Limb (tissue), 2 donors: ENCODE results near the gene PHACTR4.
"Not testable (repeated sequence)": the region's sequence is repeated elsewhere in the genome, so short reads cannot be mapped to it uniquely, and the experiment has no call there.

Source experiments
- DNase-seq, 2 donors: peaks; one replicate each; pipeline ENCODE4 v3.0.0-alpha.2; 2016; ENCODE audit errors: extremely low spot score in 2 of 2

PHACTR4 gene

DNA sequence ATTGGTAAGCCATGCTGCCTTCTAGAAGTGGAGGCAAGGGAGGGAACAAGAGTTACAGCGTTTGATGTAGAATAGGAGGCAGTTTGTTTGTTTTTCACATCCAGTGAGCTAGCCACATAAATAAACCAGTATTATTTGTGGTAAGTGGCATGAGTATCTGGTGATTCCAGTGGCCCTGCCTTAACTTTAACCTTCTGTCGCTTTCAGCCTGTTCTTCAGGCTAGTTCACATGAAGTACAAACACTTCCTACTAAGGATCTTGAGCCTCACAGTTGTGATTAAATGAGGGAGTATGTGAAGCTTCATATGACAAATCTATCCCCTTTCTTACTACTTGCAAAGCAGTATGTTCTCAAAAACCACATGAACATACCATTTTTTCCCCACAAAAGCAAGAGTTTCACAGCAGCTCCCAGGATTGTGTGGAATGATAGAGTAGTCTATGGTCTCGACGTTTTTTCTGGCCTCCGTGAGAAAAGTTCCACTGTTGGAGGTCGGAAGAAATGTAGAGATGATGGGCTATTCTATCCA, 59.5 kb downstream of the PHACTR4 start:
- no peak for DNase-seq

DNA sequence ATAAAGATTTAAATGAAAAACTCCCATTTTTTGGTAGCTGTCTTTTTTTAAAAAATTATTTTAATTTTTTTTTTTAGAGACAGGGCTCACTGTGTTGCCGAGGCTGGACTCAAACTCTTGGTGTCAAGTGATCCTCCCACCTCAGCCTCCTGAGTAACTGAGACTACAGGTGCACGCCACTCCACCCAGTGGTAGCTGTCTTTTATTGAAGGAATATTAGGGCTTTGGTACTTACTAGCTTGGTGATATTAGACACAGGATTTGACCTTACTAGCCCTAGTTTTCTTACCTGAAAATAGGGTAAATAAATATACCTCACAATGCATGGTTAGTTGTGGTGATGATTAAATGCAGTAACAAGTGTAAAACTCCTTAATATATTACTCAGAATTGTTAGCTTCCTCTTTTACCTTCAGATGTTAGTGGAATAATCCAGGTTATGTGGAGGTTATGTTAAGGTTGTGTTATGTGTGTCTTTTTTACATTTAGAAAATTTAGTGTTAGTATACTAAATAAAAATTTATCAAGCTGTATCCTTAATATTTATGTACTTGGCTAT, 66.8 kb downstream of the PHACTR4 start:
- no peak for DNase-seq

DNA sequence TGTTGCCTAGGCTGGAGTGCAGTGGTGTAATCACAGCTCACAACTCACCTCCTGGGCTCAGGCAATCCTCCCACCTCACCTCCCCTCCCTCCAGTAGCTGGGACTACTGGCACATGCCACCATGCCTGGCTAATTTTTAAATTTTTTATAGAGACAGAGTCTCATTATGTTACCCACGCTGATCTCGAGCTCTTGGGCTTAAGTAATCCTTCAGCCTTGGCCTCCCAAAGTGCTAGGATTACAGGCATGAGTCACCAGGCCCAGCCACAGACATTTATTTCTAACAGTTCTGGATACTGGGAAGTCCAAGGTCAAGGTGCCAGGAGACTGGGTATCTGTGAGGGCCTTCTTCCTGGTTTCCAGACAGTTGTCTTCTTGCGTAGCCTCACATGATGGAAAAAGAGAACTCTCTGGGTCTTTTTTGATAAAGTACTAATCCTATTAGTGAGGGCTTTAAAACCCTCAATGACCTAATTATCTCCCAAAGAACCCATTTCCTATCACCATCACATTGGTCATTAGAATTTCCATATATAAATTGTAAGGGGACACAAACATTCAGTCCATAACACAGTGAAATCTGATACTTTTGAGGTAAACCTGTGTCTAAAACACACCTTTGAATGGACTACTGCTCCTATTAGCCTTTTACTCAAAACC, 67.9 kb downstream of the PHACTR4 start:
- no peak for DNase-seq

DNA sequence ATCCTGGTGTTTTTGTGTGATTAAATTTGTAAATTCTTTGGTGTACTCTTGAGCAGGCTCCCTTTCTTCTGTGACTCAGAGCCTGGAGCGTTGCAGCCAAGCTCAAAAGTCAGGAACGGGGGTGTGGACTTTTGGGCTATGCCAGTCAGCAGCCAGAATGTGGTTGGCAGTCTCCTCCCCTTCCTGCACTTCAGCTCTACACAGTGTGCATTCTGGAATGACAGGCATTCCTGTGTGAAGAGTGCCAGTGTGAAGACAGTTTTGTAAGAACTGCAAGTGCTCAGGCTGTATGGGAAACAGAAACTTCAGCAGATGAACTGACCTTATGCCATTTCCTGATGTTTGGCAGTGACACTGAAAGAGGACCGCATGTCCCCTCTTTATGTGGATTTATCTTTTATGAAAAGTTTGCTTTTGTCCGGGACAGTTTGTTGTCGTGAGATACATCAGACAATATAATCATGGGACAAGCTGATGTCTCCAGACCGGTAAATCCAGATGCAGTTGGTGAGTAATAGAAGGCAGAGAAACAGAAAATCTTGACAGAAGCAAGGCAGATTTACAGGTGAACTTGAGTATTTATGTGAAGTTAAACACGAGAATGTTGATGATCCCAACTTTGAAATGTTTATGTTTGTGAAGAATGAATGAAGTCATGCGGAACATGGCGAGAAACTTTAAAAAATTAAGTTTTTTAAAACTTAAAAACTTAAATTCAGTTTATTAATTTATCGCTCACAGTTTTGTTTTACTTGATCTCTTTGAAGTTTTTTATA, 68.6 kb downstream of the PHACTR4 start:
- peak; percentile 38 to 66 for DNase-seq

DNA sequence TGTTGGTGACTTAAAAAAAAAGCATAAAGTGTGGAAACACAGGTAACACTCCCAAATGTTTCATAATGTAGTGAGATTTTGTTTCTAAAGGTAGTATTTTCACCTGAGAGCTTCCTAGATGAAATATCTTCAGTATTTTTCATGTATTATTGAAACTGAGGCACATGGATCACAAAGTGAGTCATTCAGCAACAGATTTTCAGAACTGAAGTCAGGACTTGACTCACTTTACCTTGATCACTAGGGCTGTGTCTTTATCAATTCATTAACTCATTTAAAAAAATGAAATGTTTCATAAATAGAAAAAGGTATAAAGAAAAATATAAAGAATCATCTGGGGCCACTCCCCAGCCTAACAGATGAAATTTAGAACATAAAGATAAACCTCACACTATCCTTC, 69.8 kb downstream of the PHACTR4 start:
- no peak for DNase-seq

DNA sequence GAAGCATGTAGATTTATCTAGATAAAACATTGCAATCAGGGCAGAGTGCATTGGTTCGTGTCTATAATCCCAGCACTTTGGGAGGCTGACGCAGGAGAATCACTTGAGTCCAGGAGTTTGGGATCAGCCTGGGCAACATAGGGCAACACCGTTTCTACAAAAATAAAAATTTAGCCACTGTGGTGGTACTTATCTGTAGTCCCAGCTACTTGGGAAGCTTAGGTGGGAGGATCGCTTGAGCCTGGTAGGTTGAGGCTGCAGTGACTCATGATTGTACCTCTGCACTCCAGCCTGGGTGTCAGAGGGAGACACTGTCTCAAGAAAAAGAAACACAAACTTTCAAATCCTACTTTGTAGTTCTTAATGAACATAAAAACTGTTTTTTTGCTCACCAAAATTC, 72.1 kb downstream of the PHACTR4 start:
- no peak for DNase-seq

DNA sequence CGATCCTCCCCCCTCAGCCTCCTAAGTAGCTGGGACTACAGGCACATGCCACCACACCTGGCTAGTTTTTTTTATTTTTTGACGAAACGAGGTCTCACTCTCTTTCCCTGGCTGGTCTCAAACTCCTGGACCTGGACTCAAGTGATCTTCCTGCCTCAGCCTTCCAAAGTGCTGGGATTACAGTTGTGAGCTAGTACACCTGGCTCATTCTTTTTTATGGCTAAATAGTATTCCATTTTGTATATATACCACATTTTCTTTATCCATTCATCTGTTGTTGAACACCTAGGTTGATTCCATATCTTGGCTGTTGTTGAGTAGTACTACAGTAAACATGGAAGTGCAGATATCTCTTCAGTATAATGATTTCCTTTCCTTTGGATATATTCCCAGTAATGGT, 74.0 kb downstream of the PHACTR4 start:
- no peak for DNase-seq

DNA sequence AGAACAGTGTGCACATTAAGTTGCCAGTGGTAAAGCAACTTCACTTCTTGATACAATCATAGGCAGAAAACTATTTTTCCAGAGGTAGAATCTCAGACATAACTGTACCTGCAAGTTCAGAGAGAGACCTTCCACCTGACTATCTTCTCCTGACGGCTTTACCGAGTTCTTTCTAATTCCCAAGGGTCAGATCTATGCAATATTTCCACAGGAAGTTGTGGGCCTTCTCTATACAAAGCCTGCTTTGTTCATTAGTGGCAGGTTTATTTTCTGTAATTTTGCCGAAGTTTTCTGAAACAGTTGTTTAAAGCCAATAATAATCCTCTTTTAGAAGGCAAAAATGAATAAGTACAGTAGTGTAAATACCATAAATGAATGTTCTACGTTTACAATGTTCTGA, 78.1 kb downstream of the PHACTR4 start:
- no peak for DNase-seq

DNA sequence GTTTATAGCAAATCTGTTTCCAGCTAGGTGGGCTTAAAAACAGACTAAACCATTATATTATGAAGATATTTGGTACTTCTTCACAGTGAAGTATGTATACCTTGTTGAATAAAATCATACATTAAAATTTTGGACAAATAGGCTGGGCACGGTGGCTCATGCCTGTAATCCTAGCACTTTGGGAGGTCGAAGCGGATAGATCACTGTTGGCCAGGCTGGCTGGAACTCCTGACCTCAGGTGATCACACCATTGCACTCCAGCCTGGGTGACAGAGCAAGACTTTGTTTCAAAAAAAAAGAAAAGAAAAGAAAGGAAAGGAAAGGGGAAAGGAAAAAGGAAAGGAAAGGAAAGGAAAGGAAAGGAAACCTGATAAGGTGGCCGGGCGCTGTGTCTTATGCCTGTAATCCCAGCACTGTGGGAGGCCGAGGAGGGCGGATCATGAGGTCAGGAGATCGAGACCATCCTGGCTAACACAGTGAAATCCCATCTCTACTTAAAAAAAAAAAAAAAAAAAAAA, 78.6 kb downstream of the PHACTR4 start:
- DNase-seq: not testable (repeated sequence)

DNA sequence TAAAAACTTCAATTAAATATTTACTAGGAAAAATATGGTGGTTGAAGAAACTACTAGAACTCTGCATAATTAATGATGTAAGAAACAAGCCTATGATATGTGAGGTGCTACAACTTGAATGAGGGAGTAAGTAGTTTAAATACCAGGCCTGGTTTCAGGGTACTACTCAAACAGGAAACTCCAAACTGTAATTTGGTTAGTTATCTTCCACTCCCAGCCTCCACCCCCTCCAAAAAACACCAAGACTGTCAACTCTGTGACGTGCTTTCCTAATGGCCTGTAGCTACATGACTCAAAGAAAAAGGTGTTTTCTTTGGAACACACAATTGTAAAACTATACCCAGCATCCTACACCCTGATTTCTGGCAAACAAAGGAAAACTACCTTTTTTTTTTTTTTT, 80.4 kb downstream of the PHACTR4 start:
- DNase-seq: no peak

DNA sequence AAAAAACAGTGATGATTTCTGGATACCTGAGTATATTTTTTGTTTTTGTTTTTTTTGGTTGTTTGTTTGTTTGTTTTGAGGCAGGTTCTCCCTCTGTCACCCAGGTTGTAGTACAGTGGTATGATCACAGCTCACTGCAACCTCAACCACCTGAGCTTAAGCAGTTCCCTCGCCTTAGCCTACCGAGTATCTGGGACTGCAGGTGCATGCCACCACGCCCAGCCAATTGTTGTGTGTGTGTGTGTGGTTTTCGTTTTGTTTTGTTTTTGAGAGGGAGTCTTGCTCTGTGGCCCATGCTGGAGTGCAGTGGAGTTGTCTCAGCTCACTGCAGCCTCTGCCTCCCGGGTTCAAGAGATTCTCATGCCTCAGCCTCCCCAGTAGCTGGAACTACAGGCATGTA, 81.0 kb downstream of the PHACTR4 start:
- no peak for DNase-seq

DNA sequence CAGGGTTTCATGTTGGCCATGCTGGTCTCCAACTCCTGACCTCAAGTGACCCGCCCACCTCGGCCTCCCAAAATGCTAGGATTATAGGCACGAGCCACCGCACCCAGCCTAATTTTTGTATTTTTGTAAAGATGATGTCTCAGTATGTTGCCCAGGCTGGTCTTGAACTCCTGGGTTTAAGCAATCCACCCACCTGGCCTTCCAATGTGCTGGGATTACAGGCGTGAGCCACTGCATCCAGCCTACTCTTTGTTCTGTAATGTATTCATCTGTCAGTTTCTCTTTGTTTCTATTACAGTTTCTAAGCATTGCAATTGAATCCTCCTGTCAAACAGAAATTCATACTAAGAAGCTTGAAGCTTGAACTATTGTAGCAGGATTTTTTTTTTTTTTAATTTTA, 81.5 kb downstream of the PHACTR4 start:
- no peak for DNase-seq

DNA sequence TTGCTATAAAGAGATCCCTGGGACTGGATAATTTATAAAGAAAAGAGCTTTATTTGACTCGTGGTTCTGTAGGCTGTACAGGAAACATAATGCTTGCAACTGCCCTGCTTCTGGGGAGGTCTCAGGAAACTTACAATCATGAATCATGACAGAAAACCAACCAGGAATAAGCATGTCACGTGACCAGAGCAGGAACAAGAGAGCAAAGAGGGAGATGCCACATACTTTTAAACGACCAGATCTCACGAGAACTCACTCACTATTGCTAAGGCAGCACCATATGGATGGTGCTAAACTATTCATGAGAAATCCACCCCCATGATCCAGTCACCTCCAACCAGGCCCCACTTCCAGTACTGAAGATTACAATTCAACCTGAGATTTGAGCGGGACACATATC, 86.5 kb downstream of the PHACTR4 start:
- DNase-seq: no peak

DNA sequence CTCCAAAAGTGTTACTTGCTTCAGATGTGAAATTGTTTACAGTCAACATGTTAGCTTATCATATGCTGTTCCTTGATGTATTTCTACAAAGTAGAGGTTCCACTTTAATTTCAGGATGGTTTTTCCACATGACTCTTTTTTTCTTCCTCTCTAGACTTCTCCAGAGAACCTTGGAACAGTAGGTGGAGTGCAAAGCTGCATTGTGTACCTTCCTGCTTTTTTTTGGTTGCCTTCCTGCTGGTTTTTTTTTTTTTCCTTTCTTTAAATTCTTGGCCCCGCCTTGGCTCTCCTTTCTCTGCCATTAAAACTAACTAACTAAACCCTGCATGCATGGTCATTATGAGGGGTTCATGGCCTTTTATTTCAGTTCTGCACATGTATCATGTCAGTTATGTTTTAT, 88.1 kb downstream of the PHACTR4 start:
- DNase-seq: no peak

DNA sequence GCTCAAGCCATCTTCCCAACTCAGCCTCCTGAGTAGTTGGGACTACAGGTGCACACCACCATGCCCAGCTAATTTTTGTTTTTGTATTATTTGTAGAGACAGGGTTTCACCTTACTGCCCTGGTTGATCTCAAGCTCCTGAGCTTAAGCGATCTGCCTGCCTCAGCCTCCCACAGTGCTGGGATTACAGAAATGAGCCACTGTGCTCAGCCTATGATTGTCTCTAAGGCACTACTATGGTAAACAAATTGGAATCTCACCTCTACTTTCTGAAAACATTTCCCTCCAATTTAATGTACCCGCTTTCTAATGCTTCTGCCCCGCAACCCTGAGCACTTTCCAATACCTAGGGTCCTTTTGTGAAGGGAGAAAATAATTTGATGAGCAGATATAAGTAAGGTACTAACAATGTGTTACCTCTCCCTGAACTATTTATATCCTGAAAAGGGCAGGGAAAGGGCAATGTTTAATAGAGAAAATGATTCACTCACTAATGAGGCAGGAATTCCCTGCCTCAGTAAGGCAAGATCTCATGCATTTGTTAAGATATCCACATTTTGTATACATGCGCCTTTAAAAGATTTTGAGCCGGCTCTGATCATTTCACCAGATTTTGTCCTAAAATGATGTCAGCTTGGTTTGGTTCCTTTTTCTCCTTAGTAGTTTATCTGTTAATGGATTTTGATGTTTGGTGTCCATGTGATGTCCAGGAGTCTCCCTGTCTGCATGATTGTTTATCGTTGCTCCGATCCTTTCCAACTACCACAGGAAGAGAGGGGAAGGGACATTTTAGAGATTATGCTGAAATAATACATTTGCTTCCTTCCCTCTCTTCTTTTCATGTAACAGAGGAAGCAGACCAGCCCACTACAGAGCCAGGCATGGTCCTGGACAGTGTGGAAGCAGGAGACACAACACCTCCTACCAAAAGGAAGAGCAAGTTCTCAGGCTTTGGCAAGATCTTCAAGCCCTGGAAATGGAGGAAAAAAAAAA, 89.0 kb downstream of the PHACTR4 start:
- DNase-seq: no peak

DNA sequence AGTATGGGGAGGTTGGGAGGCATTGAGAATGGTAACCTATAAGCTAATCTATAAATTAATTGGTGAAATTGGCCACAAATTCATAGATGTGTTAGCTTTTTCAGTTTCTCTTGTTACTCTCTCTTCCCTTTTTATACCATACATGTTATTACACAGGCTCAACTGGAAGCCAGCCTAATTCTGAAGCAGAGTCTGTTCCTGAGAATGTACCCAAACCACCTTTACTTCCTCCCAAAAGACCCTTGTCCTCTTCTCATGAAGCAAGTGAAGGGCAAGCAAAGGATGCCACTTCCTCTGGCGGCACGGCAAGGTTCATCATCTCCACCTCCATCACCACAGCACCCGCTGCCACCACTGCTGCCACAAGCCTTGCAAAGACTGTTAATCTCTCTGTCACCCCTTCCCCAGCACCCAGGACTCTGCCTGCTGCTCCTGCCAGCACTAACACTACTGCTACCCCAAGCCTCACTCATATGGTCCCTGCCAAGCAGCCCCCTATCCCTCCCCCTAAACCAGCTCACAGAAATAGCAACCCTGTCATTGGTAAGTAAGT, 96.8 kb downstream of the PHACTR4 start:
- DNase-seq: no peak

DNA sequence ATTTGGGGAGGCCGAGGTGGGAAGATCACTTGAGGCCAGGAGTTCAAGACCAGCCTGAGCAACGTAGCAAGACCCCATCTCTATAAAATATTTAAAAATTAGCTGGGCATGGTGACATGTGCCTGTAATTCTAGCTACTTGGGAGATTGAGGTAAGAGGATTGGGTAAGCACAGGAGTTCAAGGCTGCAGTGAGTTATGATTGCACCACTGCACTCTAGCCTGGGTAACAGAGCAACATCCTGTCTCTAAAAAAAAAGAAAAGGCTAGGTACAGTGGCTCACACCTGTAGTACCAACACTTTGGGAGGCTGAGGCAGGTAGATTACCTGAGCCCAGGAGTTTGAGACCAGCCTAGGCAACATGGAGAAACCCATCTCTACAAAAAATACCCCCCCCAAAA, 100.6 kb downstream of the PHACTR4 start:
- DNase-seq: no peak

DNA sequence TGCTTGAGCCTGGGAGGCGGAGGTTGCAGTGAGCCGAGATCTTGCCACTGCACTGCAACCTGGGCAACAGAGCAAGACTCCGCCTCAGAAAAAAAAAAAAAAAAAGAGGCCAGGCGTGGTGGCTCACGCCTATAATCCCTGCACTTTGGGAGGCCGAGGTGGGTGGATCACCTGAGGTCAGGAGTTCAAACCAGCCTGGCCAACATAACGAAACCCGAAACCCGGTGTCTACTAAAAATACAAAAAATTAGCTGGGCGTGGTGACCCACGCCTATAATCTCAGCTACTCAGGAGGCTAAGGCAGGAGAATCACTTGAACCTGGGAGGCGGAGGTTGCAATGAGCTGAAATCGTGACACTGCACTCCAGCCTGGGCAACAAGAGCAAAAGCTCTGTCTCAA, 110.0 kb downstream of the PHACTR4 start:
- not testable (repeated sequence) for DNase-seq

DNA sequence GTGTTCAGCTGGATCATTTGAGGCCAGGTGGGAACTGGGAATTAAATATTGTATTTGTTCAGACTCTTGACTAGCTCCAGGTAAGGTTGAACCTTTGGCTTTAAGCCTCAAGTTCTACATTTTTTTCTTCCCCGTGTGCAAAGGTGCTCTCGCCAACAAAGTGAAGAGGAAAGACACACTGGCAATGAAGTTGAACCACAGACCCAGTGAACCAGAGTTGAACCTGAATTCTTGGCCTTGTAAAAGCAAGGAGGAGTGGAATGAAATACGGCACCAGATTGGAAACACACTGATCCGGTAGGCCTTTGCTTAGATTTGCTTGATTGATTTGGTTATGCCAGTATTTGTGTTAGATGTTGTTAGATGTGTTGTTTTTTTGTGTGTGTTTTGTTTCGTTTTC, 110.8 kb downstream of the PHACTR4 start:
- DNase-seq: no peak

DNA sequence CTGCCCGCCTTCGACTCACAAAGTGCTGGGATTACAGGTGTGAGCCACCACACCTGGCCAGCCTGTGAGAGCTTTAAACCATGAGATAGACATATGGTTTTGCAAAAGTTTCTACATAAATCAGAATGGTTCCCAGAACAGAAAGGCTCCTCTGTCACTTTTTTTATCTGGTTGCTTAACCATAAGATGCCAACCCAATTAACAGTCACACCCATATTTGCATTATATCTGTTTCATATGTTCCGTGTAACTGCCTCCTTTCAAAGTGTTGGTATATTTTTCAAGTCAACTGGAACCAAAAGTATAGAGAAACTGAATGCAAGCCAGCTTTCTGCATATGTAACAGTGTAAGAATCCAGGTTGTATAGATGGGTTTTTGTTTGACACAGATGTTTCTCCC, 112.6 kb downstream of the PHACTR4 start:
- DNase-seq: no peak

DNA sequence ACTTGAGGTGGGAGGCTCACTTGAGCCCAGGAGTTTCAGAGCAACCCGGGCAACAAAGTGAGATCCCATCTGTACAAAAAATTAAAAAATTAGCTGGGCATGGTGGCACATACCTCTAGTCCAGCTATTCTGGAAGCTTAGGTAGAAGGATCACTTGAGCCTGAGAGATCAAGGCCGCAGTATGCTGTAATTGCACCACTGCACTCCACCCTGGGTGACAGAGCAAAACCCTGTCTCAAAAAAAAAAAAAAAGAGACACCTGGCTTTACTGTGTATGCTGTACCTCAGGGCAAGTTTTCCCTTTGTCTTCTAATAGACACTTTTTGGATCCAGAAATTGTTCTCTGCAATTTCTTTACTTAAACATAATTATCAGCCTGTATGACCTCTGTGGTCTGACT, 113.2 kb downstream of the PHACTR4 start:
- no peak for DNase-seq
